C4-2B (cell line): ENCODE results near the gene ZP2.
"Not testable (repeated sequence)": the region's sequence is repeated elsewhere in the genome, so short reads cannot be mapped to it uniquely, and the experiment has no call there.

Experiments used
- H3K27ac ChIP-seq: fragments of 450-650 bp; 2 replicates; pipeline ENCODE4 v1.5.1; 2017
- CTCF ChIP-seq: fragments of 450-650 bp; conservative IDR thresholded peaks from 2 replicates; pipeline ENCODE4 v1.5.1; 2017; ENCODE audit warnings: mild to moderate bottlenecking
- ZFX ChIP-seq: fragments of 450-650 bp; IDR thresholded peaks from 2 replicates; pipeline ENCODE4 v1.6.1; 2017

ZP2 gene

GRCh38 chr16:21172650-21173049 is 38.7 kb downstream of the ZP2 start:
- TF ChIP-seq CTCF = no peak
- TF ChIP-seq ZFX = no peak
- no peak overlapping the region for H3K27ac ChIP-seq

- H3K27ac ChIP-seq = not testable (repeated sequence)
Observed at GRCh38 chr16:21170116-21170515, 41.3 kb downstream of the ZP2 start.

- no peak overlapping the region for H3K27ac ChIP-seq
- TF ChIP-seq ZFX (no peak), CTCF (no peak)
Observed at GRCh38 chr16:21169249-21169981, 42.0 kb downstream of the ZP2 start.

- H3K27ac ChIP-seq = no peak overlapping the region
- TF ChIP-seq CTCF (no peak), ZFX (no peak)
Observed at GRCh38 chr16:21167929-21168602, 43.3 kb downstream of the ZP2 start.

- no peak overlapping the region for H3K27ac ChIP-seq
- TF ChIP-seq CTCF = no peak
- TF ChIP-seq ZFX = no peak
Observed at GRCh38 chr16:21167360-21167759, 44.0 kb downstream of the ZP2 start.

GRCh38 chr16:21166561-21166961 is 44.8 kb downstream of the ZP2 start:
- TF ChIP-seq CTCF (no peak), ZFX (no peak)
- H3K27ac ChIP-seq = no peak overlapping the region

- no peak overlapping the region for H3K27ac ChIP-seq
- TF ChIP-seq ZFX (no peak), CTCF (no peak)
Observed at GRCh38 chr16:21164521-21165168, 46.7 kb downstream of the ZP2 start.

GRCh38 chr16:21163576-21163975 is 47.8 kb downstream of the ZP2 start:
- no peak for TF ChIP-seq CTCF
- TF ChIP-seq ZFX = no peak
- no peak overlapping the region for H3K27ac ChIP-seq
